Right atrium auricular region (tissue), 2 donors: ENCODE results near the gene PLD3. TPM values are rescaled to one million over a fixed set of nuclear protein-coding genes. Genes with fewer than 3 reads are reported as not detected.
A peak's percentile ranks its signal among the peaks of the same experiment; 100 is the strongest.

Experiments
- DNase-seq: peaks from one replicate; pipeline ENCODE4 v3.0.0-alpha.2; 2019; ENCODE audit warnings: low spot score
- H3K27ac ChIP-seq, 2 donors: fragments of 200-600 bp; sonication (generic); 1 replicate in 1 of 2; 2 replicates in 1 of 2; pipeline ENCODE4 v1.5.1; 2016 to 2019
- H3K27me3 ChIP-seq, 2 donors: fragments of 200-600 bp; sonication (generic); one replicate each; pipeline versions ENCODE4 v1.5.1 to v1.6.0; 2017 to 2019
- H3K36me3 ChIP-seq: fragments of 200-600 bp; sonication (generic); one replicate; pipeline ENCODE4 v1.5.1; 2016
- H3K4me1 ChIP-seq, 2 donors: fragments of 200-600 bp; sonication (generic); one replicate each; pipeline versions ENCODE4 v1.5.1 to v1.6.0; 2017 to 2019
- H3K4me3 ChIP-seq, 2 donors: fragments of 200-600 bp; sonication (generic); 1 replicate in 1 of 2; 2 replicates in 1 of 2; pipeline ENCODE4 v1.5.1; 2017 to 2019; ENCODE audit warnings: mild to moderate bottlenecking in 1 of 2, moderate library complexity in 1 of 2
- H3K9me3 ChIP-seq, 2 donors: fragments of 200-600 bp; sonication (generic); one replicate each; pipeline ENCODE4 v1.5.1; 2019
- CTCF ChIP-seq, 2 donors: fragments of 200-600 bp; sonication (generic); IDR thresholded peaks; one replicate each; pipeline ENCODE4 v1.5.1; 2019; ENCODE audit warnings: antibody characterized with exemption in 2 of 2
- total RNA-seq, 2 donors: library from RNA; depleted of rRNA; stranded (reverse); fragments of >200 nt; gene quantifications; one replicate each; pipeline ENCODE4 v1.1.0, GENCODE V29; 2016

Gene PLD3
- total RNA-seq, 2 donors from 2014 or later: 273 to 315 TPM

- Histone ChIP-seq H3K4me3 (no peak overlapping the region), H3K9me3 (no peaks in the 10 kb centered on the region), H3K27ac (no peak overlapping the region), H3K4me1 (no peaks in the 10 kb centered on the region), H3K36me3 (no peaks in the 10 kb centered on the region), H3K27me3 (no peaks in the 10 kb centered on the region)
- DNase-seq: peak; percentile 78
- peak; percentile 41 to 80 for TF ChIP-seq CTCF (IDR thresholded peaks at IDR 0.05)
Measured at GRCh38 chr19:40305403-40305802, 43.1 kb upstream of the PLD3 start.

GRCh38 chr19:40309666-40310065, 38.8 kb upstream of the PLD3 start:
- no peaks in the 10 kb centered on the region for H3K4me1 ChIP-seq
- no peak for TF ChIP-seq CTCF (IDR thresholded peaks at IDR 0.05)
- no peaks in the 10 kb centered on the region for H3K36me3 ChIP-seq
- no peak overlapping the region for H3K27ac ChIP-seq
- no peaks in the 10 kb centered on the region for H3K9me3 ChIP-seq
- no peak for DNase-seq
- no peak overlapping the region for H3K4me3 ChIP-seq
- H3K27me3 ChIP-seq: no peaks in the 10 kb centered on the region

- H3K4me3 ChIP-seq: no peak overlapping the region
- no peak for DNase-seq
- TF ChIP-seq CTCF (IDR thresholded peaks at IDR 0.05): no peak
- no peaks in the 10 kb centered on the region for H3K27me3 ChIP-seq
- no peaks in the 10 kb centered on the region for H3K9me3 ChIP-seq
- H3K4me1 ChIP-seq: peaks cover 0 to 7% of the 10 kb centered on the region in 2 donors
- no peak overlapping the region for H3K27ac ChIP-seq
- no peaks in the 10 kb centered on the region for H3K36me3 ChIP-seq
Measured at GRCh38 chr19:40312533-40312932, 36.0 kb upstream of the PLD3 start.

GRCh38 chr19:40313229-40313983, 35.1 kb upstream of the PLD3 start:
- H3K4me1 ChIP-seq: peaks cover 0 to 7% of the 10 kb centered on the region in 2 donors
- H3K9me3 ChIP-seq: no peaks in the 10 kb centered on the region
- H3K4me3 ChIP-seq: no peak overlapping the region
- H3K27me3 ChIP-seq: no peaks in the 10 kb centered on the region
- TF ChIP-seq CTCF (IDR thresholded peaks at IDR 0.05): no peak
- peaks cover 3% of the 10 kb centered on the region for H3K36me3 ChIP-seq
- no peak overlapping the region for H3K27ac ChIP-seq
- DNase-seq: no peak

- TF ChIP-seq CTCF (IDR thresholded peaks at IDR 0.05): no peak
- H3K4me3 ChIP-seq: no peak overlapping the region
- peaks cover 0 to 7% of the 10 kb centered on the region in 2 donors for H3K4me1 ChIP-seq
- no peaks in the 10 kb centered on the region for H3K27me3 ChIP-seq
- peaks cover 9% of the 10 kb centered on the region for H3K36me3 ChIP-seq
- no peaks in the 10 kb centered on the region for H3K9me3 ChIP-seq
- no peak overlapping the region for H3K27ac ChIP-seq
- no peak for DNase-seq
Measured at GRCh38 chr19:40314656-40315055, 33.8 kb upstream of the PLD3 start.
